Retinal pigment epithelial cell (primary cell): Measurements from ENCODE around the gene SHH.

Source experiments
- DNase-seq: peaks from one replicate; pipeline ENCODE4 v3.0.0-alpha.2; 2010; ENCODE audit warnings: low read depth
- H3K4me3 ChIP-seq: 2 replicates; pipeline ENCODE4 v1.5.1; 2011; ENCODE audit warnings: mild to moderate bottlenecking, low read length, control low read depth, moderate library complexity
- TF ChIP-seq, protein P1 (sequence below): conservative IDR thresholded peaks from 2 replicates; pipeline ENCODE4 v1.5.1; 2011; ENCODE audit warnings: low read depth, low read length, control low read depth, inconsistent platforms

Gene SHH

DNA sequence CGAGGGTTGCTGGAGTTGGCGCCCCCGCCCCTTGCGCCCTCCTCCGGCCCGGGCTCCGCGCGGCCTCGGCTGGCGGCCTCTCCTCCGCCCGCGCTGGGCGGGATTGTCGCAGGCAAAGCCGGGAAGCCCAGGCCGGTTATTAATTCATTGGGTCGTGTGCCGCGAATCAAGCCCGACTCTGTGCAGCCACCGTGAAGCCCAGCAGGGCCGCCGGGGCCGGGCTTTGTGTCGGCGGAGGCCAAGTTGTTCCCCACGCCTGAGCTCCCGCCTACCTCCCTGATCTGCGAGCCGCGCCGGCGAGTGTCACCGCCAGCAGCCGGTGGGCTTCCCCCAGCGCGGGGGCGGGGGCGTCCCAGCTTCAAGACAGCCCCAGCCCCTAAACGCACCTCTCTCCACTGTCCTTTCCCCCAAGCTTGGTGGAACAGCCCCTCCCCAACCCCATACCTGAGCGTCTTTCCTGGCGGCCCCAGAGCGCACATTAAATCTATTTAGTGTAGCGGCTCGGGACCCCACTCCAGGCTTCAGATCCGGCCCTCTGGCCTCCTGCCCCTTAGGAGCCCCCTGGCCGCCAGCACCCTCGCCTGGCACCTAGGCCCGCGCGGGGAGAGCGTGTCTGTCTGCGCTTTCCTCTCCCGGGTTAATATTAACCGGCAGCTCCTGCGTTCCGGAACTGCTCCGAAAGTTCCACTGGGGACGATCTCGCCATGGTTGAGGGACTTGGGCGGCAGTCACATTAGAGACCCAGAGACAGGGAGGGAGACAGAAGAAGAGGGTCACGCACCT is 3.5 kb downstream of the SHH start:
- TF ChIP-seq, protein P1, sequence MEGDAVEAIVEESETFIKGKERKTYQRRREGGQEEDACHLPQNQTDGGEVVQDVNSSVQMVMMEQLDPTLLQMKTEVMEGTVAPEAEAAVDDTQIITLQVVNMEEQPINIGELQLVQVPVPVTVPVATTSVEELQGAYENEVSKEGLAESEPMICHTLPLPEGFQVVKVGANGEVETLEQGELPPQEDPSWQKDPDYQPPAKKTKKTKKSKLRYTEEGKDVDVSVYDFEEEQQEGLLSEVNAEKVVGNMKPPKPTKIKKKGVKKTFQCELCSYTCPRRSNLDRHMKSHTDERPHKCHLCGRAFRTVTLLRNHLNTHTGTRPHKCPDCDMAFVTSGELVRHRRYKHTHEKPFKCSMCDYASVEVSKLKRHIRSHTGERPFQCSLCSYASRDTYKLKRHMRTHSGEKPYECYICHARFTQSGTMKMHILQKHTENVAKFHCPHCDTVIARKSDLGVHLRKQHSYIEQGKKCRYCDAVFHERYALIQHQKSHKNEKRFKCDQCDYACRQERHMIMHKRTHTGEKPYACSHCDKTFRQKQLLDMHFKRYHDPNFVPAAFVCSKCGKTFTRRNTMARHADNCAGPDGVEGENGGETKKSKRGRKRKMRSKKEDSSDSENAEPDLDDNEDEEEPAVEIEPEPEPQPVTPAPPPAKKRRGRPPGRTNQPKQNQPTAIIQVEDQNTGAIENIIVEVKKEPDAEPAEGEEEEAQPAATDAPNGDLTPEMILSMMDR = no peak
- H3K4me3 ChIP-seq = no peak overlapping the region
- DNase-seq = no peak

DNA sequence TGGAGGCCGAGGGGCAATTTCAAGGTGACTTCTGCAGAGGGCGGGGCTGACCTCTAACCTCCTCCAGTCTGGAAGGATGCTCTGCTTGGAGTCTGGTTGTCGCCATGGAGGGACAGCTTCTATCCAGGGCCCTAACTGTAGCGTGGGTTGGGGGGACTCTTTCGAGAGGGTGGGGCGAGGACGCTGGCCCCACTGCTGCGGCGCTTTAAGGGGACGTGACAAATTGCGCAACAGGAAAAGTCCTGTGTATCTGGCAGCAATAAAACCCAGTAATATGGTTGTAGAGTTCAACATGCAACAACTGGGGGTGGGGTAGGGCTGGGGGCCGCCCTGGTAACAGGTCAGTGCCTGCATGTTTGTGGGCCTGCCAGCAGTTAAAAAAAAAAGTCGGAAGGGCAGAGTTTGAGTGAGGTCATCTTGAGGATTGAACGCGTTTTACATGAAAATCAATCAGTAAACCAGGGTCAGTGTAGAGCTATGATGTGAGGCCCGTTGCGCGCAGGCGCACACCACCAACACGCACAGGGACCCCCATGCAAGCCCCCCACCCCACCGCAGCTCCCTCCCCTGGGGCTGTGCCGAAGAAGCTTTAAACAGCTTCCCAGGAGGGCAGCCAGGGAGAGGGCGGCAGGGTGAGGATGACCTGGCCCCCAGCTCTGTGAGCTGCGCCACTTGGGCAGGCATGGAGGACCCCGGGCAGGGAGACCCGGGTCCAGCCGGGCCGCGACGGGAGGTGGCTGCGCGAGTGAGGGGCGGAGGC is 4.3 kb downstream of the SHH start:
- DNase-seq = no peak
- TF ChIP-seq, protein P1 = no peak
- H3K4me3 ChIP-seq = no peak overlapping the region

DNA sequence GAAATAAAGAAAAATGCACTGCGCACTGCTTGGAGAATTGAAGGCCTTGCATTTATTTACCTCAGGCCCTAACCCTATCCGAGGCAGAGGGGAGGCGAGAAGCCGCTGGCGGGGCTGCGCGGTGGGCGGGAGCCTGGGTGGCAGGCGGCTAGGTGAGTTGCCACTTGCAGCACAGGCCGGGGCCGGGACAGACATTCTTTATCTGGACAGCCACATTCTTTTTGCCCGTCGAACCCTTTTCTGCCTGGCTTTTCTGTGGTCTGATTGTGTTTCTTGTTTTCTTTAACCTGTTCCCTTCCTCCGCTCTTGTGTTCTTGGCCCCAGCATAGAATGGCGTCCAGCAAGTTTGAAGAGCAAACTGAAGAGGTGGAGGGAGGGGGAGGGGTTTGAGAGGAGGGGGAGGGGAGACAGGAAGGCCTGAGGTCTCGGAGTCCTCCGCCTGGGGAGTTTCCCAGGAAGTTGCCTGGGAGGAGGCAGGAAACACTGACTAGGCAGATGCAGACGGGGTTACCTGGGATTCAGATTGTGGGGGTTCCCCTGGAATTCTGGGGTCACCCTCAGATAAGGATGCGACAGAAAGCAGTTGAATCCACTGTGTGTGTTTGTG is 5.1 kb downstream of the SHH start:
- no peak overlapping the region for H3K4me3 ChIP-seq
- TF ChIP-seq, protein P1 = no peak
- DNase-seq = no peak

DNA sequence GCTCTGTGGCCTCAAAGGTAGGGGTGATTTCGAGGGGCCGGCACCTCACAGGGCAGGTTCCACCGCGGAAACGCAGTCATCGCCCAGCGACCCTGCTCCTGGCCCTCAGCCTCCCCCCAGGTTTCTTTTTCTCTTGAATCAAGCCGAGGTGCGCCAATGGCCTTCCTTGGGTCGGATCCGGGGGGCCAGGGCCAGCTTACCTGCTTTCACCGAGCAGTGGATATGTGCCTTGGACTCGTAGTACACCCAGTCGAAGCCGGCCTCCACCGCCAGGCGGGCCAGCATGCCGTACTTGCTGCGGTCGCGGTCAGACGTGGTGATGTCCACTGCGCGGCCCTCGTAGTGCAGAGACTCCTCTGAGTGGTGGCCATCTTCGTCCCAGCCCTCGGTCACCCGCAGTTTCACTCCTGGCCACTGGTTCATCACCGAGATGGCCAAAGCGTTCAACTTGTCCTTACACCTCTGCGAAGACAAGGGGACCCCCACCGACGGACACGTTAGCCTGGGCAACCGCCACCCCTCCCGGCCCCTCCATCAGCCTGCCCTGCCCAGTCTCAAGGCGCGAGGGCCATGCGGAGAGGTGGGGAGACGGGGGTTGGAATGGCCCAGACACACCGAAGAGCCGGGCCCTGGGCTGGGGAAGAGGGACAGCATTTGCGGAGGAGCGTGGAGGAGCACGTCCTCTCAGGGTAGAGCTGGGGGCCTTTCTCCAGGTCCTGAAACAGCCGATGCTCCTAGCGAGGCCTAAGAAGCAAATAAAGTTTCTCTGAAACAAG is 6.0 kb downstream of the SHH start:
- TF ChIP-seq, protein P1 = peak; percentile 27
- no peak overlapping the region for H3K4me3 ChIP-seq

DNA sequence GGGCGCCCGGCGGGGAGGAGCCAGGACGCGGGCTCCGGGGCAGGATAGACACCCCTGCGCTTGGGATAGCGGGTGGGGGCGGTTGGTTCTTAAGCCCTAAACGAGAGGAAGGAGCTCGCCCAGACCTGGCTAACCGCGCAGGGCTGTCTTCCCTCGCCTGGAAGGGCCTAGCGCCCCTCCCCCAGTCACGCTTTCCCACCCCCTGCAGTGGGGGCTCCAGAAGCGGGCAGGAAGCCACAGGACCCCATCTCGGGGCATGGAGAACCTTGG is 6.5 kb downstream of the SHH start:
- no peak for DNase-seq
- peak overlapping the region; percentile 8 for H3K4me3 ChIP-seq
- TF ChIP-seq, protein P1 = no peak

More for the DNA sequence above, 6.0 kb downstream of the SHH start:
- no peak for DNase-seq

DNA sequence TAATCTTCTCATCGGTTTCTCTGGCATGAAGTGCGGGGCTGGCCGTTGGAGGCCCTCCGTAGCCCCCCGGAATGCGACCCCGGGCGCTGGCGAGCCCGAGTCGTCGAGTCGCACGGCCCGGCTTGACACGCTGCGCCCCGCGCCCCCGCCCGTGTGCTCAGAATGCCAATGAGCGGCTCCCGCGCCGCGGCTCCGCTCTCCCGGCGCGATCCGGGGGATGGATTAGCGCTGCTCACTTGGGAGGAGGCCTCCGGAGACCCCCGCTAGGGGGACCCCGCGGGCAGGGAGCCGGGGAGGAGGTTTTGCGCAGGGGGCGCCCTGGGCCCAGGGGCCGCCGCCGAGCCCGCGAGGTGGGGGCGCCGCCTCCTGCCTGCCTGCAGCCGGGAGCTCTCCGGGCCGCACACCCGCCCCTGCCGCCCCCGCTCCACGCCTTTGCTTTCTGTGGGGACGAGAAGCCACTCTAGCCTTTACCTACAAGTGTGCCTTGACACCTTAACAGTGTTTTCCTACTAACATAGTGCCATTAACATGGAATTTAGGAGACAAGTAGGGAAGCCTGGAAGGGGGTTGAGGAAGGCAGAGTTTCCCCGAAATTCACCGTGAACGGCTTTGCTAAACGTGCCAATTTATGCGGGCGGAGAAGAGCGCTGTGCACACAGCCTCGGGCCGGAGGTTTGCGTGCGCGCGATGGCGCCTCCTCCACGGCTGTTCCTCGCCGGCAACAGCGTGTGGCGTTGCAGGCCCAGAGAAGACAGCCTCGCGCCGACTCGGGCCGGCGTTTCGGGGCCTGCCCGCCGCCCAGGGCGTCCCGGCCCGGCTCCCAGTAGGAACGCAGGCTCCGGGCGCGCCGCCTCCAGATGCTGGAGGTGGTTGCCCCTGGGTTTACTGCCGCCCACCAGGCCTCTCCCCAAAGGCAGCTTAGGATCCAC is 7.1 kb downstream of the SHH start:
- TF ChIP-seq, protein P1 = peak; percentile 68
- peak; percentile 12 for DNase-seq
- H3K4me3 ChIP-seq = peak overlapping the region; percentile 44
